HG03571 (cell line): ENCODE measurements around the gene ZNF573.

Source experiments
- ATAC-seq: cut with Tn5 transposase; IDR thresholded peaks from one replicate; pipeline ENCODE4 v1.9.1; 2021; ENCODE audit not compliant: unreplicated experiment

The ZNF573 gene

GRCh38 chr19:37695144-37695899 is 84.1 kb downstream of the ZNF573 start:
- no peak for ATAC-seq

GRCh38 chr19:37692956-37693620 is 86.3 kb downstream of the ZNF573 start:
- ATAC-seq, result no peak

- ATAC-seq, result no peak
These were observed 87.4 kb downstream of the ZNF573 start for GRCh38 chr19:37691881-37692504.
